GOT3 (cell line): ENCODE data around the gene CD84.
"Not testable (repeated sequence)": the region's sequence is repeated elsewhere in the genome, so short reads cannot be mapped to it uniquely, and the experiment has no call there.

Experiments used
- DNase-seq: peaks from one replicate; lab custom pipeline; 2025; ENCODE audit warnings: mixed read lengths; lab: John Stamatoyannopoulos, UW

CD84 gene, protein sequence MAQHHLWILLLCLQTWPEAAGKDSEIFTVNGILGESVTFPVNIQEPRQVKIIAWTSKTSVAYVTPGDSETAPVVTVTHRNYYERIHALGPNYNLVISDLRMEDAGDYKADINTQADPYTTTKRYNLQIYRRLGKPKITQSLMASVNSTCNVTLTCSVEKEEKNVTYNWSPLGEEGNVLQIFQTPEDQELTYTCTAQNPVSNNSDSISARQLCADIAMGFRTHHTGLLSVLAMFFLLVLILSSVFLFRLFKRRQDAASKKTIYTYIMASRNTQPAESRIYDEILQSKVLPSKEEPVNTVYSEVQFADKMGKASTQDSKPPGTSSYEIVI

DNA sequence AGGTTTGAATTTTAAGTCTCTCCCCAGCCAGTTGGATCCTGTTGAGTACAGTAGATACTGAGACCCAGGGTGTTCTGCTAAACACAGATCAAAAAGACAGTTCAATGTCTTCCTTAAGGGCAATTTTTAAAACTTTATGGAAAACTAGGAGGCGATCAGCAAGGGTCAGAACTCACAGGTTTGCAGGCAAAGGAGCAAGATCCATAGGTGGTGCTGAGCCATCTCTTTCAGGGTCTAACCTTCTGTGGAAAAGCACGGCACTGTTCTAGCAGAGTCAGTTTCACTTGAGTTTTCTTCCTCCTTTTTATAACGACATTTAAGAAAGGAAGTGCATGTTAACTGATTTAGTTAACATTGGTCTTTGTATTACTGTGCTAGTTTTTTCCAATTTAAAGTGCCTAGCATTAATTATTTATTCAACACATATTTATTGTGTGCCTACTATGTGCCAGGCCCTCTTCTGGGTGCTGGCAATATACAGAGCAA lies at the start of gene CD84:
CD84 (minus strand) TSS at position 281 of the 486 bp plus-strand sequence; CDS start at position 222, 59 bp downstream.
- no peak for DNase-seq

DNA sequence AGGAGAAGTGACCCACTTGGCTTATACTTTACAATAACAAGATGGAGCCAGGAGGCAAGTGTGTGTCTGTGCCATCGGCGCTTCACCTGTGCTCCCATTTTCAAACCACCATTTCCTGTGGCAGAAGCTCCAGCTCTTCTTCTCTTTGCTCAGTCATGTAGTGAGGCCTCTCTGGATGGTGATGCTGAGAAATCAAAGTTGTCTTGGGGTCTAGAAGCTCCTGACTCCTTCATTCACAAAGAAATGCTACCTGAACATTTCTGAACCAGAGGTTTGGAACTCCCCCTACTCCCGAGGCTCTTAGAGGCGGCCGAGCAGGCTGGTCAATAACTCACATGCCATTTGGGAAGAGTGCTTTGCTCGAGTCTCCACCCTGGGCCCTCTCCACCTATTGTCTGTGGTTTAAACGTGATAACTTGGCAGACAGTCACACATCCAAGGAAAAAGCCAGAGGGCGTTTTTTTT lies 49.5 kb upstream of the CD84 start:
- DNase-seq = no peak

DNA sequence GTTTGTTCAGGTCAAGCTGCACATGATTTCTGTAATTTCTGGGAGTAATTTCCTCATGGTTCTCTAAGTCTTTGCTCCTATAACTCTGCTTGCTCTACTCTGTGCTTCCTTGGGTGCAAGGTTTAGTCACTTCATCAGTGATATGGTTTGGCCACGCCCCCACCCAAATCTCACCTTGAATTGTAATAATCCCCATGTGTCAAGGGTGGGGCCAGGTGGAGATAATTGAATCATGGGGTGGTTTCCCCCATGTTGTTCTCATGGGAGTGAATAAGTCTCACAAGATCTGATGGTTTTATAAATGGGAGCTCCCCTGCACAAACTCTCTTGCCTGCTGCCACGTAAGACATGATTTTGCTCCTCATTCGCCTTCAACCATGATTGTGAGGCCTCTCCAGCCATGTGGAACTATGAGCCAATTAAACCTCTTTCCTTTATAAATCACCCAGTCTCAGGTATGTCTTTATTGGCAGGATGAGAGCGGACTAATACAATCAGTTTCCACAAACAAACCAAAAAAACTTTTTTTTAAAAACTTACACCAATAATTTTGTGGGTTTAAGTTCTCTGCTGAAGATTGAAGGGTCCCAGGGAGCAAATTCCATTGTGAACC lies 48.5 kb upstream of the CD84 start:
- not testable (repeated sequence) for DNase-seq

DNA sequence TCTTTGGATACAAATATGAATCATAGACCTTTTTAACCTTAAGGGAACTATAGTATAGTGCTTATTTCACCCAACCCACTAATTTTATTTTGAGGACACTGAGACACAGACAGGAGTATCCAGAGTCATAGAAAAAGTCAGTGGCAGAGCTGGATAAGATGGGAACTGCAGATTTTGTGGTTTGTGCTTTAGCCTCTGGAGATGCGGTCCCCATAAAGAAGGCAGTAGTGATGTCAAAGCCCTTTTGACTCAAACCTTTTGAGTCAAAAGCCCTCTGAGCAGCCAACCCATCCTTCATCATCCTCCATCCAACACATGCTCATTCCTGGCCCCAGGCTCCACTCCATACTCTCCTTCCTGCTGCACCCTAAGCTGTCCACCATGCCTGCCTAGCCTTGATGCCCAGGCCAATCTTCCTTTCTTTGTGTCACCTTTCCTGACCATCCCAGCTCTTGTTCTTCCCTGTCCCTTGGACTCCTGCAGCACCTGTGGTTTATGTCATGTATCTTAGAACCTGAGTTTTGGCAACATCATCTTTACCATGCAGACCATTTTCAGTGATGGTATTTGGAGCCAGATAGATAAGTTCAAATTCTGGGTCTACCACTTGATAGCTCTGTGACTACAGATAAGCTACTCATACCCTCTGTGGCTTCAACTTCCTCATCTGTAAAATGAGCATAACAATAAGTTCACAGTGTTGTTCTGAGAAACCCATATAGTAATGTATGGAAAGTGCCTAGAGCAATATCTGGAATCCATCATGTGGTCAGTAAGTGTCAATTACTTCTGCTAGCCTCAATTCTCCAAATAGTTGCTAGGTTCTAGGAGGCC lies 47.4 kb upstream of the CD84 start:
- no peak for DNase-seq

DNA sequence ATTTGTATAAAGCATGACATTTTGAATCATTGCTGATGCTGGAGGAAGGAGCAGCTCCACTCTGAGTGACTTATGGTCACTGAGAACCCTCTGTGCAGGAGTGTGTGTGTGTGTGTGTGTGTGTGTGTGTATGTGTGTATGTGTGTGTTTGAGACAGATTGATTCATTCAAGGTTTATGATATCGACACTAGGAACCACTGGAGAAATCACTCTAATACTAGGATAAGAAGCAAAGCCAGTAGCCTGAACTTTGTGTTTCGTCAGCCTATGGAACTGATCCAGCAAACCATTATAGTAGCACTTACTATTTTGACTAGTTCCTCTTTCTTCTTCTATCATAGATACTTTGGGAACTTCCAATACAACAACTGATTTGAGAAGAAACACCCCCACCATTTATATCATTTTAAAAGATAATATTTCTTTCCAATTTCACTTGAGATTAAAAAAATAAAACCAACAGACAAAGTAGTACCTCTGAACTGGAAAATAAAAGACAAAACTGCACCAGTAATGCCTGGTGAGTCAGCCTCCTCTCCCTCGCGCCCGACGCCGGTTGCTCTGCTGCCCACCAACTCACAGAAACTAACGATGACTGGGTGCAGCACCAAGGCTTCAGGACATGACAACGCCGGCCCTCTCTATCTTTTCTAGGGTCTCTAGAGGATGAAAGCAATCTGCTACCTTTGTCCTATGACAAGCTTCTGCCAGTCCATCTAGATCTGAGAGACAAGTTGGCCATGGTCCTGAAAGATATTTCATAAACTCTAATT lies 46.6 kb upstream of the CD84 start:
- no peak for DNase-seq

DNA sequence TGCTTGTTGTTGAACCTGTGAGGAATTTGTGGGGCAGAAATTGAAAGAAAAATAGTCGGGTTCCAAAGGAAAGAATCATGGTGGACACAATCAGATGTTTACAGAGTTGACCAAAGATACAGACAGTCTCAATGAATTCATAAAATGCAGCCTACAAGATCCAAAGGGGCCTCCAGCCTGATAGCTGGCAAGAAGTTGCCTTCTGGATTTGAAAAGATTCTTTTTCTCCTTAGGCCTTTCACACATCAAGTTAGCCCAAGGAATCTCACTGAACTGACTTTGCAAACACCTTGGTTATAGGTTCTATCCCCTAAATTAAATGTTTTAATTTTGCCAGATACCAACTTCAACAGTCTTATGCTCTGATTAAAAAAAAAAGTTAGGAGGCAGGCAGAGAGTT lies 46.0 kb upstream of the CD84 start:
- no peak for DNase-seq

DNA sequence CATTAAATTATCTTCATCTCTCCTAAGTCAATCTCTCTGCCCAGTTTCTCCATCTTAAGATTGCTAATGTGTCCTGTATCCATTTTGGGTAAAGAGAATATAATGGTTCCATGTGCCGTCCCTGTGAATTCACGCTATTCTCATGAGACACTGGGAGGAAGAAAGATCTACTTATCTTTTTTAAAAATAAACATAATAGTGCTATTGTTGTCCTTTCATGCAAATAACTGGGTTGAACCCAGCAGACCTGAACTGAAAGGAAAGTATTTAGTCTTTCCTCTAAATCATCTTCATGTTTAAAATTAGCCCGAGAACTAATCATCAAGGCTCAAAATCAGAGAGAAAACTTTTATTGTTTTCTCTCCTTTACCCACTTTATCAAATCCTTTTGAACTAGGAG lies 45.2 kb upstream of the CD84 start:
- DNase-seq = no peak

DNA sequence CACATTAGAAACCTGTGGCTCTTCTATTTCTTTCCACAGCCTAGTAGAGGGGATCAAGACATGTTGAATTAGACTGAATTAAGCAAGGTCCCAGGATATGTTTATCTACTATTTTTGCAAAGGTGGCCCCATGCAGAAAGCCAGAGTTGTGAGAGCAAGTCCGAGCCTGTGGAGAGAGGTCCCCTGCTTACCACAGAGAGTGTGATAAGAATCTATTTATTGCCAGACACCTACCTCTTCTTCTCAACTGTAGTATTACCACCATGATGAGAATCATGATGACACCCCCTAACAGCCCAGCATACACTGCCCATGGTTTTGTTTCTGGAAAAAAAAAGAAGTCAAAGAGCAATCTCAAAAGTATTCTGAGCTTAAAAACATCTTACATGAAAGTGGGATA lies 44.6 kb upstream of the CD84 start:
- DNase-seq = no peak

DNA sequence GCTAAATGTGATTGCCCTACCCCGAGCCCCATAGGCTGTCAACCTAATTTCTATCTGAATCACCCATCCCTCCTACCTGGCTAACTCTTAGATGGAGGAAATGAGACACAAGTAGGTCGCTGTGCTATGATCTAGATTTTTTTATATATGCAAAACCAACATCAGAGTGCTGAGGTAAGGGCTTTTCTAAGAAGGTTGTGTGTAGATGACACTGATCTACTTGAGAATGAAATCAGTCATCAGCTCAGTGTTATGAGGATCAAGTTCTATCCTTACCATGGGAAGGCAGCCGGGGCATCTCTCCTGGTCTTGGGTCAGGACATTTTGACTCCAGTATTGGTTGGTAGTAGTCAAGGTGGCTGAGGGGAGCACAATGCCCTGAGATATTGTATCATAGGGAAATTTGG lies 43.9 kb upstream of the CD84 start:
- DNase-seq = no peak

DNA sequence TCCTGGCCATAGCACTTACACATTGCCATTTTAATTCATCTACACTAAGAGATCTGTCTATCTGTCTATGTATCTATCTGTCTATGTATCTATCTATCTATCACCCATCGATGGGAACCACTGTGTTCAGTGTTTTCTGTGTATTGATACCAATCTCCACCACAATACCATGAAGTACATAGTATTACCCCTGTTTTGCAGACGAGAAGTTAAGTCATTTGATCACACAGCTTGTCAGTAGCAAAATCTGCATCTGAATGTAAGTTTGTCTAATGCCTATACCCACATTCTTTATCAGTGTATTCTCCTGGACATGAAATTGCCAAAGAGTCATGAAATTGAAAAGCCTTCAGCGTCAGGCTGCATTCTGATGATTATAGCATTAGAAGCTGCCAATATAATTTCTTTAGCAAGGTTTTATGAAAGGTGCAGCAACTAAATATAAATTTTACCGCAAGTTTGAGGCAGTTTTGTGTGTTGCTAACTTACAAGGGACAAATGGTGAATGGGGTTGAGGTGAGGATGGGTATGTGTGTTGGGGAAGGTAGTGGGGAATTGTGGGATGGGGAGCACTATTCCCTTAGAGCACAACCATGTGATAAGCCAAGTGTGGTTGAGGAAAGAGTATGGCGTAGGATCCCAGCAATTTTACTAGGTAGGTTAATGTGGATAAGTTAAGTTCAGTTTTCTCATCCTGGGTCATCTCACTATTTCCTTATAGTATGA lies 43.4 kb upstream of the CD84 start:
- DNase-seq = no peak

DNA sequence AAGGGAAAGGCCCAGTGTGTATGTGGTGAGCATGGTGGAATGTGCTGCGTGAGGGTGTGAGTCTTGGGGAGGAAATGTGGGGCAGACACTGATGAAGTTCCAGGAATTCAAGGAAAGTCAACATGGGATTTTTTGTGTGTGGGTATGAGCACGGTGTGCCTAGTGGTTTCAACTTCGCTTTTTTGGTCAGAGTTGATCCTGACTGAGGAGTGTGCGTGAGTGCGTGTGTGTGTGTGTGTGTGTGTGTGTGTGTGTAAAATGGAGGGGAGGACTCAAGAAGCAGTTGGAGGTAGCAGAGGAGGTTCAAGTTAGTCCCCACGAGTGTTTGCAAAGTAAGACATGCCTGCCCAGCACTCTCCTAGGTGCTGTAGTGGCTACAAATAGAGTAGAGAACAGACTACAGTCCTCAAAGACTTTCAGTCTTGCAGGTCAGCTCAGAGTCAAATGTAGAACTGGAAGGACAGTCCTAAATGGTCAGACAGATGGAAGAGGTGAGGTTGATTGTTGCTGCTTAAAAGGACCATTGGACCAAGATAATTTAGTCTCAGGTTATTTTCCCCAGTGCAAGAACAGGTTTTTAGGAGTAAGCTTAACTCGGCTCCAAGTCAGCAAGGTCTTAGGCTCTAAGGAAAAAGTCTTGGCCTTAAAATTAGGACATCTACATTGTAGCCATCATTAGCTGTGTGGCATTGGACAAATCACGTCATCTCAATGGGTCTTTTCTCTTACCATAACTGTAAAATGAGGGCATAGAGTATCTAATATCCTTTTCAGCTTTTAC lies 42.5 kb upstream of the CD84 start:
- DNase-seq = no peak

DNA sequence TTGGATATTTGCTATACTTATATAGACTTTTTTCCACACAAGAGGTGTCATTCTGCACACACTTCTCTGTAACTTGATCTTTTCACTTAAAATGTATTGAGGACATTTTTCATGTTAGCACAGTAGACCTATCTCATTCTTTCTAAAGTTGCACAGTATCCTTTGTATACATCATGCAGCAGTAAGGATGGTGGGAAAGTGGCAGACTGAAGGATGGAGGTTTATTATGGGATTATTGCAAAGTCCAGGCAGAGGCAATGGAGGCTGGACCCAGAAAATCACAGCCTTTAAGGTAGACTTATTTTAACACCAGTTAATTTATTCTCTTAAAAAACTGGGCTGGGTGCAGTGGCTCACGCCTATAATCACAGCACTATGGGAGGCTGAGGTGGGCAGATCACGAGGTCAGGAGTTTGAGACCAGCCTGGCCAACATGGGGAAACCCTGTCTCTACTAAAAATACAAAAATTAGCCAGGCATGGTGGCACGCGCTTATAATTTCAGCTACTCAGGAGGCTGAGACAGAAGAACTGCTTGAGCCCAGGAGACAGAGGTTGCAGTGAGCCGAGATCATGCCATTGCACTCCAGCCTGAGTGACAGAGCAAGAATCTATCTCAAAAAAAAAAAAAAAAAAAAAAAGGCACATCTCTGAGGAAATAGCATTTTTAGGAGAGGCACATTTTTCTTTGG lies 41.8 kb upstream of the CD84 start:
- DNase-seq = no peak

DNA sequence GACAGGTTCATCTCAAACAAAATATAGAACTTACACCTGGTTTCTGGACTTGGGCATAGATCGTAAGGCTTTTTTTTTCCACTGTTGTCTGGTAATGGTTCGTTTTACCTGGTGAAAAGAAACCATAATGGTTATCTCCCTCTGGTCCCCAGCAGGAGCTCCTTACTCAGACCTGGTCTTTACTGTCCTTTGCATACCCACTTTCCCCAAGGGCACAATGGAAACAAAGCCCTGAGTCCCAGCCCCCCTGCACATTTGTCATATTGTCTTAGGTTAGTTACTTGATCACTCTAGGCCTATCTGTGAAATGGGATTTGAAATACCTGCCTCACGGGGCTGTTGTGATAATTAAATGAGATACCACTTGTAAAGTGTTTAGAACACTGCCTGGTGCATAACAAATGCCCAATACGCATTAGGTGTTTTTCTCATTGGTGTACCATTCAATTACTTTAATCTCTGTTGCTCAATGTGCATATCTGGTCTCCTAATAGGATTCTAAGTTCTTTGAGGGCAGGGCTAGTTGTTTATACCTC lies 40.5 kb upstream of the CD84 start:
- DNase-seq = no peak

DNA sequence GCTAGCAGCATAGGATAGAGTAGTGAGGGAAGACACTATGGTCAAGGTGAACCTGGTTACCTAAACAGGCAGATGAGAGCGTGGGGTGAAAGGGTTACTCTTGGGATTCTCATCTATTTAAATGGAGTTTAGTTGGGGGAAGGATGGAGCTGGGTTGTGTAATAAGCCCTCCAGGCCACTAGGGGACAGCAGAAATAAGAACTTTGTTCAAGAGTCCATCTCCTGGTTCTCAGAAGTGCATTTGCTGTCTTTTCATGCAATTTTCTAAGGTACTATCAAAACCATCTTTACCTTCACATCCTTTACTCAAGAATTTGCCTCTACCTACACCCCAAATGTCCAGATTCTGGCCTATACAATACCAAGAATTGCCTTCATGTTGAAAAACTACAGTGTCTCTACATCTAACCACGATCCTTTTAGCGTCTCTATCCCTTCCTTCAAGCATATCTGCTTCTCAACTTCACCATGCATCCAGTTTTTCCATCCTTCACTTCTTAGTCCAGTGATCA lies 39.5 kb upstream of the CD84 start:
- no peak for DNase-seq

DNA sequence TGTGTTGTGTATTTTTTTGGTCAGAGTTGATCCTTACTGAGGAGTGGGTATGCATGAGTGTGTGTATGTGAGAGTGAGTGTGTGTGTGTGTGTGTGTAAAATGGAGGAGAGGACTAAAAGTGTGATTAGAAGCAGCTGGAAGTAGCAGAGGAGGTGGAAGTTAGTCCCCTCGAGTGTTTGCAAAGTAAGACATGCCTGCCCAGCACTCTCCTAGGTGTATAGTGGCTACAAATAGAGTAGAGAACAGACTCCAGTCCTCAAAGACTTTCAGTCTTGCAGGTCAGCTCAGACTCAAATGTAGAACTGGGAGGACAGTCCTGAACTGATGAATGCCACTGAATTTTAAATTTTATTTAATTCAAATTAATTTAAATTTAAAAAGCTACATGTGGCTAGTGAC lies 39.0 kb upstream of the CD84 start:
- no peak for DNase-seq

DNA sequence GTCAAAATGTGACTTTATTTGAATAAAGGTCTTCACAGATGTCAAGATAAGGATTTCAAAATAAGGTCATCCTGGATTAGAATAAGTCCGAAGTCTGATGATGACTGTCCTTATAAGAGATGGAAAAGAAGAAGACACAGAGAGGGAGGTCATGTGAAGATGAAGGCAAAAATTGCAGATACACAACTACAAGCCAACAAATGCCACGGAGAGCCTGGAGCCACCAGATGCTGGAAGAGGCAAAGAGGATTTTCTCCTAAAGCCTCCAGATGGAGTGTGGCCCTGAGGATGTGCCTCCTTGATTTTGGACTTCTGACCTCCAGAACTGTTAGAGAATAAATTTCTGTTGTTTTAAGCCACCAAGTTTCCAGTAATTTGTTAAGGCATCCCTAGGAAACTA lies 36.4 kb upstream of the CD84 start:
- no peak for DNase-seq

DNA sequence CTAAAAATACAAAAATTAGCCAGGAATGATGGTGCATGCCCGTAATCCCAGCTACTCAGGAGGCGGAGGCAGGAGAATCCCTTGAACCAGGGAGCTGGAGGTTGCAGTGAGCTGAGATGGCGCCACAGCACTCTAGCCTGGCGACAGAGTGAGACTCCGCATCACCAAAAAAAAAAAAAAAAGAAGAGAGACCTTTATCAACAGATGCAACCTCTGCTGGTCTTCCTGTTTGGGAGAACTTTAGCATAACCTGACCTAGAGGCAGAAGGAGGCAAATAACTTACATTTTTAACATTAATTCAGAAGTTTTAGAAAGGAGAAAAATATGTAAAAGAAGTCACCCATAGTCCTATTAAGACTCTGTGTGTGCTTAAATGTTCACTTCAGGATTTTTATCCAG lies 35.1 kb upstream of the CD84 start:
- DNase-seq = no peak

DNA sequence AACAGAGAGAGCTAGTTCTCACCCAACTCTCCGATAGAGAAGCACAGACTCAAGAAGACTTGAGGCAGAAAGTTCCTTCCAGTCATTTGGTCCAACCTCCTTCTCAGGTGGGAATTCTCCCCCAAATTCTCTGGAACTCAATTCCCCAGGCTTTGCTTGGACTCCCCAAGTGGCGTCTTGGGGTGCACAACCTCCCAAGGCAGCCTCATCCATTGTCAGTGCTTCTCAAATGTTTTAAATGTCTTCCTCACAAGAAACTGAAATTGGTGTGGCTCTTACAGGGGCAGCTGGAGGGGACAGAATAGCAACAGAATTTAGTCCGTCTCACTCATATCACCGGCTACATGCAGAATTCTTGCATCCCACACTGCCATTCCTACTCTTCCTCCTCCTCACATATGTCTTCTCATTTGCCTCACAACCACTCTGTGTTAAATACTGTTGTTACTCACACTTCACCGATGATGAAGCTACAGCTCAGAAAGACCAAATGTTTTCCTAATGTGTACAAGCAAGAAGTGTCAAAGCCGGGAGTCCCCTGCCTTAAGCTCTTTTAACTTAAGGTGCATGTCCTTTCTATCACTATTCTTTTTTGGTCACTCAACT lies 33.4 kb upstream of the CD84 start:
- no peak for DNase-seq
